Fibroblast of villous mesenchyme (primary cell): ENCODE results near the gene MGMT. TPM values are rescaled to one million over a fixed set of nuclear protein-coding genes. Genes with fewer than 3 reads are reported as not detected.

Experiments
- DNase-seq: peaks from one replicate; pipeline ENCODE4 v3.0.0-alpha.2; 2010; ENCODE audit warnings: low read depth
- H3K4me3 ChIP-seq: 2 replicates; pipeline ENCODE4 v1.5.1; 2011; ENCODE audit warnings: low read depth, mild to moderate bottlenecking, low read length
- total RNA-seq: library from RNA; depleted of rRNA; stranded (reverse); fragments of >200 nt; gene quantifications from 2 replicates; pipeline ENCODE4 v1.2.3, GENCODE V29; 2012
- TF ChIP-seq, protein P1 (sequence below): IDR thresholded peaks from 2 replicates; pipeline ENCODE4 v1.5.1; 2012; ENCODE audit warnings: low read depth, mild to moderate bottlenecking, low read length; ENCODE audit not compliant: insufficient read depth

MGMT gene
- total RNA-seq, 1 donor = 10.4 TPM

DNA sequence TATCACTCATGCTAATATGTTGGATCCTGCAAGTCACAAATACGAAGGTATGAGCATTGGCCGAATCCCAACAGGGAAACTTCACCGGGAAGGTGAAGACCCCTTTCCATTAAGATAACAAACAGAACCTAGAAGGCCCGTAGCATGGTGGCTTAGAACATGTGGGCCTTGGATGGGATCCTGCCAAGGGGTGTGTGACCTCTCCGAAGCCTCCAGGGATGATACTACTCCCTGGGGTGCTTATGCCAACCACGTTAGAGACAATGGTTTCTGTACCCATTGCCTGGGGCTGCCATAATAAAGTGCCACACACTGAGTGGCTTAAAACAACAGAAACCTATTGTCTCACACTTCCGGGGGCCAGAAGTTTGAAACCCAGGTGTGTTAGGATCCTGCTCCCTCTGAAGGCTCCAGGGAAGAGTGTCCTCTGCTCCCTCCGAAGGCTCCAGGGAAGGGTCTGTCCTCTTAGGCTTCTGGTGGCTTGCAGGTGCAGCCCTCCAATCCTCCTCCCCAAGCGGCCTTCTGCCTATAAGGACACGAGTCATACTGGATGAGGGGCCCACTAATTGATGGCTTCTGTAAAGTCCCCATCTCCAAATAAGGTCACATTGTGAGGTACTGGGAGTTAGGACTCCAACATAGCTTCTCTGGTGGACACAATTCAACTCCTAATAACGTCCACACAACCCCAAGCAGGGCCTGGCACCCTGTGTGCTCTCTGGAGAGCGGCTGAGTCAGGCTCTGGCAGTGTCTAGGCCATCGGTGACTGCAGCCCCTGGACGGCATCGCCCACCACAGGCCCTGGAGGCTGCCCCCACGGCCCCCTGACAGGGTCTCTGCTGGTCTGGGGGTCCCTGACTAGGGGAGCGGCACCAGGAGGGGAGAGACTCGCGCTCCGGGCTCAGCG, 992 bp upstream of the MGMT start:
- H3K4me3 ChIP-seq = peak overlapping the region; percentile 56
- no peak for DNase-seq
- TF ChIP-seq, protein P1, sequence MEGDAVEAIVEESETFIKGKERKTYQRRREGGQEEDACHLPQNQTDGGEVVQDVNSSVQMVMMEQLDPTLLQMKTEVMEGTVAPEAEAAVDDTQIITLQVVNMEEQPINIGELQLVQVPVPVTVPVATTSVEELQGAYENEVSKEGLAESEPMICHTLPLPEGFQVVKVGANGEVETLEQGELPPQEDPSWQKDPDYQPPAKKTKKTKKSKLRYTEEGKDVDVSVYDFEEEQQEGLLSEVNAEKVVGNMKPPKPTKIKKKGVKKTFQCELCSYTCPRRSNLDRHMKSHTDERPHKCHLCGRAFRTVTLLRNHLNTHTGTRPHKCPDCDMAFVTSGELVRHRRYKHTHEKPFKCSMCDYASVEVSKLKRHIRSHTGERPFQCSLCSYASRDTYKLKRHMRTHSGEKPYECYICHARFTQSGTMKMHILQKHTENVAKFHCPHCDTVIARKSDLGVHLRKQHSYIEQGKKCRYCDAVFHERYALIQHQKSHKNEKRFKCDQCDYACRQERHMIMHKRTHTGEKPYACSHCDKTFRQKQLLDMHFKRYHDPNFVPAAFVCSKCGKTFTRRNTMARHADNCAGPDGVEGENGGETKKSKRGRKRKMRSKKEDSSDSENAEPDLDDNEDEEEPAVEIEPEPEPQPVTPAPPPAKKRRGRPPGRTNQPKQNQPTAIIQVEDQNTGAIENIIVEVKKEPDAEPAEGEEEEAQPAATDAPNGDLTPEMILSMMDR = no peak

DNA sequence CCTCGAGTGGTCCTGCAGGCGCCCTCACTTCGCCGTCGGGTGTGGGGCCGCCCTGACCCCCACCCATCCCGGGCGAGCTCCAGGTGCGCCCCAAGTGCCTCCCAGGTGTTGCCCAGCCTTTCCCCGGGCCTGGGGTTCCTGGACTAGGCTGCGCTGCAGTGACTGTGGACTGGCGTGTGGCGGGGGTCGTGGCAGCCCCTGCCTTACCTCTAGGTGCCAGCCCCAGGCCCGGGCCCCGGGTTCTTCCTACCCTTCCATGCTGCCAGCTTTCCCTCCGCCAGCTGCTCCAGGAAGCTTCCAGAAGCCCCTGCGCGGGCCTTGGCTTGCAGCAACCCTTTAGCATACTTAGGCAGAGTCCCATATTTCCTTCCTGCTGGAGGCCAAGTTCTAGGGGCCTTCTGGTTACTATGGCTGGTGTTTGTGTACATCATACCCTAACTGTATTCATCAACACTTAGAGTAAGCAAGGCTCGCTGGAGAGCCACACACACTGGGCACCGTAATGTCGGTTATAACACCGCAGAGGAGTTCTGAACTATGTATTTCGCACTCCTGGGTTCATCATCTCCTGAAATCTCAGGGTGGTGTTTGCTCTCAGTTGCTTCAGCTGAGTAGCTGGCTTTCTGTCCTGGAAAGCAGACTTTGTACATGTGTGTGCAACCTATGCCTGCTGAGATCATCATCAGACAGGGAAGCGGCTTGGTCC, 471 bp downstream of the MGMT start:
- DNase-seq = peak; percentile 7

DNA sequence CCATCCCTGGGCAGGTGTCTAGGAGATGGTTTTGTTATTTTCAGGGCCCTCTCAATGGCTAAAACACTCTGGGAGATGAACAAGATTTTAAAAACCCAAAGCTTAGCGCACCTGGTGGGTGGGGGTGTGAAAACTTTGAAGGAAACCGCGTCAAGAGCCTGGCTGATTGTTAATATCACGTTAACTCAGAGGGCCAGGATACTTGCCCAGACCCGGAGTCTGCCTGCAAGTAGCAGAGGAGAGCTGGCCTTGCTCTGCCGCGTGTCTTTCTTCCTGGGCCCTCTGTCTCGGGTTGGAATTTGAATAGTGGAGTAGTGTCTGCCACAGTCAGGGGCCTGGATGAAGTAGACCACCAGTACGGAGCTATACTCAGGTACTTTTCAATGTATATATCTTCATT, 1.1 kb downstream of the MGMT start:
- TF ChIP-seq, protein P1 = no peak
- no peak overlapping the region for H3K4me3 ChIP-seq

More for the DNA sequence above, 471 bp downstream of the MGMT start:
- TF ChIP-seq, protein P1 = no peak
- peak overlapping the region; percentile 73 for H3K4me3 ChIP-seq

DNA sequence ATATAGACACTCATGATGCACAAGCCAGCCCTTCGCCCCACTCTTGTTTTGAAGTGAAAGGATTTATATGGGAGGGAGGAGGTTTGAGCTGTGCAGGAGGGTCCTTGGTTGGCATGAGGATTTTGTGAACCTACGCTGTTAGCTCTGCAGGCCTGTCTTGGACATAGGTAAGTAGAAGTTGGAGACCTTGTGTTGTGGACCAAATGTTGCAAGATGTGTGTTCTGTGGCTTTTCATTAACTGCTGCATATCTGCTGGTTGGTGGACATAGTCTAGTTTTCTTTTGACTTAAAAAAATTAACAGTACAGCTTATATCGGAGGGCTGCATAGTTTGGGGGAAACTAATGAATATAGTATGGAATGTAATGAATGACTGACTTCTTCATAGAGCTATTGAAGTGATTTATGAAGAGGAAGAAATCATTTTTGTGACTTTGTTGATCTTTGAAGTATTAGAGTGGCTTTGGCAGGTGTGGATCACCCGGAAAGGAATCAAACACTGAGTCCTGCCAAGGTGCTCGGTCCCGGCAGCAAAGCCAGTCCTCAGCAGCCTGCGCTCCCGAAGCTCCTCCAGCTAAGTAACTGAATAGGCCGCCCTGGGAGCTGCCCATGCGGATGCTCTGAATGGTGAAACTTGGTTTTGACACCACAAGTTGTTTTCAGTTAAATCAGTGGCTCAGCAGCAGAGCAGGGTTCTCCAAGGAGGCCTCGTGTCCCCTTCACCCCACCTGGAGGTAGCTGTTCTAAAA, 3.2 kb downstream of the MGMT start:
- TF ChIP-seq, protein P1 = no peak
- DNase-seq = no peak

More for the DNA sequence above, 1.1 kb downstream of the MGMT start:
- DNase-seq = no peak

DNA sequence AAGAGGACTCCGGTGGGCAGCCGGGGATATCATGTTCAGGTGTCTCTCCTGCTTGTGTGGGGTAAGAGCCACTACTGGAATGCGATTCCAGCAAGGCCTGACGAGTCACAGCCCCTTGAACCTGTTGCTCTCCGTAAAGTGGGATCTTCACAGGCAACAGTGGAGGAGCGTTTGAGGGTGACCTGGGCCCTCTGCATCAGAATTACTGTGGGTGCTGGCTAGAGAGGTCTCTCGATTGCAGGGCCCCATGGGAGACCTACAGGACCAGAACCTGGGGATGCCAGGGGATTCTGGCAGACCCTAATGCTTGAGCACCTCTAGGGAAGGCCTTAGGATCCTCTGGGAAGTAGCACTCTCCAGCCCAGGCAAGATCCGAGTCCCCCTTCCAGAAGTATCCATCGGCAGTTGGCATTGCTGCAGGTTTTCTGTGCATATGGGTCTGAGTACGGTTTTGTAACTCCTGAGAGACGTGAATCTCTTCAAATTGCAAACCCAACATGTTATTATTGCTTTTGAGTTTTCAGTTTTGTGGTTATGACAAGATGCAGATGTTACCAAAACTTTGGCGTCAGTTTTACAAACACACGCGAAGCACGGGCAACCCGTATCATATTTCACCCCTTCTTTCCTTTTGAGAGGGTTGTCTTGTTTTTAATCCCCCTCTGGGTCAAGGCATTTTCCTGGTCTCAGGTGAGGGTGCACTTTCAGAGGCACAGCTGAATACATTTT, 4.6 kb downstream of the MGMT start:
- H3K4me3 ChIP-seq = no peak overlapping the region
- TF ChIP-seq, protein P1 = no peak
- no peak for DNase-seq

More for the DNA sequence above, 3.2 kb downstream of the MGMT start:
- H3K4me3 ChIP-seq = no peak overlapping the region
